K562 (cell line): ENCODE results near the gene NME2. TPM values are rescaled to one million over a fixed set of nuclear protein-coding genes. Genes with fewer than 3 reads are reported as not detected.

Experiments
- BRD4 ChIP-seq: fragments of 200-600 bp; sonication (generic); IDR thresholded peaks from 2 replicates; pipeline ENCODE4 v1.6.1; 2017; ENCODE audit warnings: inconsistent platforms
- C11orf30 ChIP-seq: fragments of 450-650 bp; IDR thresholded peaks from 2 replicates; pipeline ENCODE4 v1.6.1; 2016; ENCODE audit warnings: low read depth, mild to moderate bottlenecking
- ELF2 ChIP-seq: fragments of 250-450 bp; sonication (Bioruptor Pico); IDR thresholded peaks from 2 replicates; pipeline ENCODE4 v1.5.0; 2021; ENCODE audit warnings: mild to moderate bottlenecking
- FOXJ3 ChIP-seq: sonication (generic); formaldehyde crosslinking; IDR thresholded peaks from 2 replicates; pipeline ENCODE4 v1.4.0; 2020; ENCODE audit warnings: mild to moderate bottlenecking, missing genetic modification reagents
- GABPA ChIP-seq: fragments of 200-800 bp; sonication (Bioruptor generic); conservative IDR thresholded peaks from 2 replicates; pipeline ENCODE4 v1.6.1; 2016; ENCODE audit warnings: low read depth, missing genetic modification characterization, missing compliant biosample characterization
- HOXB6 ChIP-seq: fragments of 250-450 bp; sonication (Bioruptor Pico); IDR thresholded peaks from 2 replicates; pipeline ENCODE4 v1.5.1; 2022; ENCODE audit warnings: mild to moderate bottlenecking, borderline replicate concordance
- ILF3 ChIP-seq: fragments of 450-650 bp; IDR thresholded peaks from 2 replicates; pipeline ENCODE4 v1.6.1; 2018; ENCODE audit warnings: antibody characterized with exemption, mild to moderate bottlenecking, moderate library complexity, borderline replicate concordance
- KHSRP ChIP-seq: fragments of 450-650 bp; IDR thresholded peaks from 2 replicates; pipeline ENCODE4 v1.6.1; 2017
- MCM2 ChIP-seq: fragments of 450-650 bp; IDR thresholded peaks from 2 replicates; pipeline ENCODE4 v1.6.1; 2017; ENCODE audit warnings: low read depth, mild to moderate bottlenecking
- MCM5 ChIP-seq: fragments of 450-650 bp; IDR thresholded peaks from 2 replicates; pipeline ENCODE4 v1.6.1; 2016; ENCODE audit warnings: low read depth
- NFE2 ChIP-seq: IDR thresholded peaks from 2 replicates; pipeline ENCODE4 v1.6.1; 2014; ENCODE audit warnings: antibody characterized with exemption, low read depth
- NR1H2 ChIP-seq: sonication (generic); formaldehyde crosslinking; IDR thresholded peaks from 2 replicates; pipeline ENCODE4 v1.4.0; 2020; ENCODE audit warnings: mild to moderate bottlenecking, missing genetic modification reagents
- PCBP1 ChIP-seq: fragments of 200-400 bp; formaldehyde crosslinking; IDR thresholded peaks from 2 replicates; pipeline ENCODE4 v1.6.1; 2018; ENCODE audit warnings: mild to moderate bottlenecking, low read depth, low read length; ENCODE audit not compliant: poor library complexity, severe bottlenecking
- PHF20 ChIP-seq: fragments of 450-650 bp; IDR thresholded peaks from 2 replicates; pipeline ENCODE4 v1.6.1; 2018; ENCODE audit not compliant: partially characterized antibody
- PTBP1 ChIP-seq: fragments of 200-400 bp; formaldehyde crosslinking; IDR thresholded peaks from 2 replicates; pipeline ENCODE4 v1.6.1; 2017; ENCODE audit warnings: low read depth, low read length
- SAFB ChIP-seq: fragments of 200-400 bp; formaldehyde crosslinking; IDR thresholded peaks from 2 replicates; pipeline ENCODE4 v1.6.1; 2017; ENCODE audit warnings: low read depth, low read length, borderline replicate concordance
- SMARCB1 ChIP-seq: IDR thresholded peaks from 2 replicates; pipeline ENCODE4 v1.6.1; 2011; ENCODE audit warnings: improper control_type of control experiment, low read depth; ENCODE audit not compliant: insufficient read length
- U2AF1 ChIP-seq: fragments of 200-400 bp; formaldehyde crosslinking; optimal IDR thresholded peaks from 2 replicates; pipeline ENCODE3; 2017; ENCODE audit warnings: mild to moderate bottlenecking, low read depth, low read length, moderate library complexity
- WHSC1 ChIP-seq: IDR thresholded peaks from one replicate; pipeline ENCODE4 v1.6.1; 2012; ENCODE audit warnings: low read length, control low read depth, inconsistent platforms
- ZKSCAN1 ChIP-seq: fragments of 150-350 bp; IDR thresholded peaks from 2 replicates; pipeline ENCODE4 v1.6.1; 2016; ENCODE audit warnings: low read depth, low read length
- ZNF174 ChIP-seq: fragments of 250-450 bp; sonication (Bioruptor Pico); IDR thresholded peaks from 2 replicates; pipeline ENCODE4 v1.4.0; 2020; ENCODE audit warnings: mild to moderate bottlenecking
- ZNF253 ChIP-seq: fragments of 250-450 bp; sonication (Bioruptor Pico); conservative IDR thresholded peaks from 2 replicates; pipeline ENCODE4 v1.6.1; 2021; ENCODE audit warnings: mild to moderate bottlenecking
- ZNF274 ChIP-seq: IDR thresholded peaks from 2 replicates; pipeline ENCODE4 v1.6.1; 2011; ENCODE audit warnings: low read depth, mild to moderate bottlenecking, low read length, moderate library complexity, borderline replicate concordance
- ZNF324 ChIP-seq: fragments of 250-450 bp; sonication (Bioruptor Pico); IDR thresholded peaks from 2 replicates; pipeline ENCODE4 v1.4.0; 2020; ENCODE audit warnings: mild to moderate bottlenecking
- ZNF57 ChIP-seq: fragments of 450-650 bp; formaldehyde crosslinking; IDR thresholded peaks from 2 replicates; pipeline ENCODE4 v1.4.0; 2020; ENCODE audit warnings: mild to moderate bottlenecking, moderate library complexity
- polyA plus RNA-seq, 8 experiments: library from polyadenylated mRNA; depleted of rRNA in 4 of 8; stranded (reverse) in 5 of 8; unstranded in 3 of 8; fragments of >200 nt; fragmentation: Nextera tagmentation in 2 of 8; fragmentation: Illumina TruSeq in 1 of 8; extraction: Ambion mirVana in 2 of 8; extraction: Trizol in 1 of 8; gene quantifications; 2 replicates each; pipeline versions ENCODE4 v1.2.1 to v1.2.3, GENCODE V29; 2011 to 2014; ENCODE audit warnings: inconsistent platforms in 1 of 8, missing spikeins in 1 of 8
- total RNA-seq, 7 experiments: library from RNA; depleted of rRNA in 6 of 7; stranded (reverse); fragments of >200 nt in 6 of 7; fragmentation: Illumina TruSeq in 2 of 7; extraction: Trizol in 2 of 7; gene quantifications; 2 replicates each; pipeline versions ENCODE4 v1.2.1 to v1.2.3, GENCODE V29; 2011 to 2021; ENCODE audit warnings: low replicate concordance in 1 of 7
- TF ChIP-seq, protein P1 (sequence below): sonication (generic); formaldehyde crosslinking; IDR thresholded peaks from 2 replicates; pipeline ENCODE4 v1.8.0; 2022; ENCODE audit warnings: mild to moderate bottlenecking, missing genetic modification reagents
- TF ChIP-seq, protein P2 (sequence below): fragments of 250-450 bp; sonication (Bioruptor Pico); IDR thresholded peaks from 2 replicates; pipeline ENCODE4 v1.8.0; 2022; ENCODE audit warnings: inconsistent platforms, mild to moderate bottlenecking, moderate library complexity, borderline replicate concordance
- TF ChIP-seq, protein P3 (sequence below): fragments of 250-450 bp; sonication (Bioruptor Pico); IDR thresholded peaks from 2 replicates; pipeline ENCODE4 v1.8.0; 2021; ENCODE audit warnings: moderate library complexity, mild to moderate bottlenecking, inconsistent platforms

The NME2 gene
- total and polyA plus RNA-seq, 9 of the 15 experiments (the other 6 are each of a cell fraction or from before 2014, with no cell fraction given): 684 to 1,202 (median 924) TPM

DNA sequence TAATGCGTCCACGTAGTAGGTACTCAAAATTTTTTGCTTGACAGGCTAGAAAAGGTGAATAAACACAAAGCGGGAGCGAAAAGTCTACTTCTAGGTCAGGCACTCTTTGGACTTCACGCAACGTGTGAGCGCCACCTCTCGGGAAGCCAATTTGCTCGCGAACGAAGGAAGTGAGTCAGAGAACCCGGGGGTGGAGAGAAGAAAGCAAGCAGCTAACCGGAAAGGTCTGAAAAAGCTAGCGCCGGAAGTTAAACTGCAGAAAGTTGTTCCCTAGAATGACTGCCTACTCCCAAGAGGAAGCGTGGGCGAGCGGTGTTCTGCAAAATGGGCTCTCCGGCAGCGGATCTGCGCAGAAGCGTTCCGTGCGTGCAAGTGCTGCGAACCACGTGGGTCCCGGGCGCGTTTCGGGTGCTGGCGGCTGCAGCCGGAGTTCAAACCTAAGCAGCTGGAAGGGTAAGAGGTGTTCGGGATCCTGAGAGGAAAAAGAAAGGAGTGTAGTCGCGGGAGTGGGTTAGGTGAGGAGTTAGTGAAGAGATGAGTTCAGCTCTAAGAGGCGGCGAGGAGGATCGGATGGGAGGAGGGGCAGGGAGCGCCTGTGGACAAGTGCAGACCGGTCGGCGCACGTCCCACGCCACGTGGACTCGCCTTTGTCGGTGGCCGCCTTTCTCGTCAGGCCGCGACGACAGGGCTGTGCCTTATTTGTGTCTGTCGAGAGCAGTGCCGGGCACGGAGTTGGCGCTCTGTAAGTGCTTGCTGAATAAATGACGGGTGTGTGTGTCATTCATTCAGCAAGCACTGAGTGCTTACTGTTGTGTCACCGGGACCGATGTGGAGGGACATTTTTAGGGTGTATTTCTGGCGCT is 12.8 kb upstream of the NME2 start, which contains the start of gene NME1 (continued):
- TF ChIP-seq NFE2 (peak; percentile 58), NR1H2 (peak; percentile 96; the same call in 1 of the 2 replicates), PTBP1 (no peak), WHSC1 (no peak), ILF3 (no peak), U2AF1 (no peak), ZNF274 (no peak), GABPA (tag) (peak; percentile 100), BRD4 (no peak; the same call in 1 of the 2 replicates), ELF2 (CRISPR knock-in tag) (peak; percentile 71; the same call in 1 of the 2 replicates), PHF20 (peak; percentile 97), C11orf30 (peak; percentile 97), HOXB6 (CRISPR knock-in tag) (no peak), MCM2 (no peak), SAFB (no peak), ZKSCAN1 (peak; percentile 95), FOXJ3 (CRISPR knock-in tag) (no peak), PCBP1 (no peak), MCM5 (no peak), ZNF174 (CRISPR knock-in tag) (no peak), KHSRP (peak; percentile 36; the same call in 1 of the 2 replicates), ZNF324 (no peak), ZNF57 (no peak), SMARCB1 (no peak), ZNF253 (CRISPR knock-in tag) (no peak)
- TF ChIP-seq, protein P1, sequence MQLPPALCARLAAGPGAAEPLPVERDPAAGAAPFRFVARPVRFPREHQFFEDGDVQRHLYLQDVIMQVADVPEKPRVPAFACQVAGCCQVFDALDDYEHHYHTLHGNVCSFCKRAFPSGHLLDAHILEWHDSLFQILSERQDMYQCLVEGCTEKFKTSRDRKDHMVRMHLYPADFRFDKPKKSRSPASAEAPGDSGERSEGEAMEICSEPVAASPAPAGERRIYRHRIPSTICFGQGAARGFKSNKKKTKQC: peak; percentile 94; the same call in 1 of the 2 replicates
- TF ChIP-seq, protein P2, sequence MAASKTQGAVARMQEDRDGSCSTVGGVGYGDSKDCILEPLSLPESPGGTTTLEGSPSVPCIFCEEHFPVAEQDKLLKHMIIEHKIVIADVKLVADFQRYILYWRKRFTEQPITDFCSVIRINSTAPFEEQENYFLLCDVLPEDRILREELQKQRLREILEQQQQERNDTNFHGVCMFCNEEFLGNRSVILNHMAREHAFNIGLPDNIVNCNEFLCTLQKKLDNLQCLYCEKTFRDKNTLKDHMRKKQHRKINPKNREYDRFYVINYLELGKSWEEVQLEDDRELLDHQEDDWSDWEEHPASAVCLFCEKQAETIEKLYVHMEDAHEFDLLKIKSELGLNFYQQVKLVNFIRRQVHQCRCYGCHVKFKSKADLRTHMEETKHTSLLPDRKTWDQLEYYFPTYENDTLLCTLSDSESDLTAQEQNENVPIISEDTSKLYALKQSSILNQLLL (CRISPR knock-in tag): no peak
- TF ChIP-seq, protein P3, sequence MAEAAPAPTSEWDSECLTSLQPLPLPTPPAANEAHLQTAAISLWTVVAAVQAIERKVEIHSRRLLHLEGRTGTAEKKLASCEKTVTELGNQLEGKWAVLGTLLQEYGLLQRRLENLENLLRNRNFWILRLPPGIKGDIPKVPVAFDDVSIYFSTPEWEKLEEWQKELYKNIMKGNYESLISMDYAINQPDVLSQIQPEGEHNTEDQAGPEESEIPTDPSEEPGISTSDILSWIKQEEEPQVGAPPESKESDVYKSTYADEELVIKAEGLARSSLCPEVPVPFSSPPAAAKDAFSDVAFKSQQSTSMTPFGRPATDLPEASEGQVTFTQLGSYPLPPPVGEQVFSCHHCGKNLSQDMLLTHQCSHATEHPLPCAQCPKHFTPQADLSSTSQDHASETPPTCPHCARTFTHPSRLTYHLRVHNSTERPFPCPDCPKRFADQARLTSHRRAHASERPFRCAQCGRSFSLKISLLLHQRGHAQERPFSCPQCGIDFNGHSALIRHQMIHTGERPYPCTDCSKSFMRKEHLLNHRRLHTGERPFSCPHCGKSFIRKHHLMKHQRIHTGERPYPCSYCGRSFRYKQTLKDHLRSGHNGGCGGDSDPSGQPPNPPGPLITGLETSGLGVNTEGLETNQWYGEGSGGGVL (CRISPR knock-in tag): no peak
